IgD-negative memory B cell (primary cell): Measurements from ENCODE around the gene PCDH9. TPM values are rescaled to one million over a fixed set of nuclear protein-coding genes. Genes with fewer than 3 reads are reported as not detected.

Experiments
- H3K27ac Mint-ChIP-seq, 3 donors: one replicate each; pipeline ENCODE4 v1.8.0; 2020 to 2022; ENCODE audit warnings: mild to moderate bottlenecking in 3 of 3, mixed read lengths in 3 of 3, moderate library complexity in 1 of 3
- H3K27me3 Mint-ChIP-seq: one replicate; pipeline ENCODE4 v1.8.0; 2021; ENCODE audit warnings: mixed read lengths
- H3K36me3 Mint-ChIP-seq: one replicate; pipeline ENCODE4 v1.8.0; 2020; ENCODE audit warnings: mild to moderate bottlenecking, mixed read lengths
- H3K4me1 Mint-ChIP-seq, 3 donors: one replicate each; pipeline ENCODE4 v1.8.0; 2020 to 2022; ENCODE audit warnings: mixed read lengths in 3 of 3, mild to moderate bottlenecking in 1 of 3
- H3K4me3 Mint-ChIP-seq, 4 donors: one replicate each; pipeline ENCODE4 v1.8.0; 2020 to 2022; ENCODE audit warnings: mild to moderate bottlenecking in 4 of 4, mixed read lengths in 4 of 4, moderate library complexity in 3 of 4
- H3K9me3 Mint-ChIP-seq, 3 donors: one replicate each; pipeline ENCODE4 v1.8.0; 2020 to 2021; ENCODE audit warnings: mixed read lengths in 3 of 3, mild to moderate bottlenecking in 1 of 3
- polyA plus RNA-seq: library from polyadenylated mRNA; unstranded; fragments of 300-500 nt; fragmentation: Illumina TruSeq; gene quantifications from one replicate; pipeline ENCODE4 v1.2.3, GENCODE V29; 2021

The PCDH9 gene
- polyA plus RNA-seq, 1 donor from 2014 or later = 2.3 TPM

DNA sequence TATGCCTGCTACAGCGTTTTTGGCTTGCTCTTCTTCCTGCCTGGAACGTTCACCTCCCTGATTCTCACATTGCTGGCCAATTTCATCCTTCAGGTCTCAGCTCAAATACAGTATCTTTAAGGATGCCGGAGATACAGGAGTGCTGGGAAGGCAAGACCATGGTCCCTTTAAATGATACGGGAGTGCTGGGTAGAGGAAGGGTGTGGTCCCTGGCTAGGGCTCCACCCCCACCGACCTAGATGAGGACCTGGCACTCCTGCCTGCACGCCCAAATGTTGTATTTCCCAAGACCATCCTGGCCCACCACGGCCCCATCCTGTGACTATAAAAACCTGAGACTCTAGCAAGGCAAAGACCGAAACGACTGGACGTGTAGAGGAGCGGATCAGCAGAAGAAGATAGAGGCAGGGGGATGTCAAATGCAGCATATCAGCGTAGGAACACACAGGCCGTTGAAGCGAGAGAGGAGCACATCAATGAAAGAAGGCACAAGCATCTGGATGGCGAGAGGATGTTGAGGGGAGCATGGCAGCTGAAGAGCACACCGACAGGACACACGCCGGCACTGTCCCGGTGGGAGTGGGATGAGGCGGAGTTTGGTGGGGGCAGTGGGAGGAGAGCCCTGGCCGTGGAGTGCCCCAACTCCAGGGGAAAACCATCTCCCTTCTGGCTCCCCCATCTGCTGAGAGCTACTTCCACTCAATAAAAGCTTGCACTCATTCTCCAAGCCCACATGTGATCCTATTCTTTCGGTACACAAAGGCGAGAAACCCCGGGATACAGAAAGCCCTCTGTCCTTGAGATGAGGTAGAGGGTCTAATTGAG lies 74.0 kb downstream of the PCDH9 start:
- H3K27me3 Mint-ChIP-seq = no peaks in the 10 kb centered on the region
- no peak overlapping the region for H3K27ac Mint-ChIP-seq
- no peak overlapping the region for H3K4me3 Mint-ChIP-seq
- peaks cover 0 to 8% (median 0%) of the 10 kb centered on the region in 3 donors for H3K9me3 Mint-ChIP-seq
- no peaks in the 10 kb centered on the region for H3K36me3 Mint-ChIP-seq
- H3K4me1 Mint-ChIP-seq = no peaks in the 10 kb centered on the region

DNA sequence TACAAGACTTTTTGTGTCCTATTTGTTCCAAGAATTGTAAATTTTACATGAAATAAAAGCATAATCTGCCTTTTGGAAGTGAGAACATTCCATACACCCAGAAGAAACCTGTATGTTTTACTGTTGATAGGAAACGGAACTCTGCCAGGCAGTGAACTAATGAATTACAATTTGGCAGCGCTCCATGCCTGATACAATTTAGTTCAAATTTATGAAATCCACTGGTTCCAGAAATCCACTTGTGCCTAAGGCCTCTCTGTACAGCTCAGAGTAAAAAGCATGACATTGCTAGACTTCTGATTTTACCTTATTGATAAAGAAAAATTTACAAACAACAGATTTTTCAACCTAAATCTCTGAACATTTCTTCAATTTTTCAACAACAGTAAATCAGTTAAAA lies 78.1 kb downstream of the PCDH9 start:
- no peak overlapping the region for H3K4me3 Mint-ChIP-seq
- H3K4me1 Mint-ChIP-seq = peaks cover 0 to 5% (median 0%) of the 10 kb centered on the region in 3 donors
- peaks cover 0 to 6% (median 0%) of the 10 kb centered on the region in 3 donors for H3K9me3 Mint-ChIP-seq
- H3K36me3 Mint-ChIP-seq = no peaks in the 10 kb centered on the region
- no peaks in the 10 kb centered on the region for H3K27me3 Mint-ChIP-seq
- no peak overlapping the region for H3K27ac Mint-ChIP-seq

GRCh38 chr13:67151652-67152051 lies 78.5 kb downstream of the PCDH9 start:
- Mint-ChIP-seq H3K27me3 (no peaks in the 10 kb centered on the region), H3K27ac (no peak overlapping the region), H3K9me3 (peaks cover 0 to 5% (median 0%) of the 10 kb centered on the region in 3 donors), H3K4me1 (peaks cover 1 to 7% (median 3%) of the 10 kb centered on the region in 3 donors), H3K4me3 (no peak overlapping the region), H3K36me3 (no peaks in the 10 kb centered on the region)

DNA sequence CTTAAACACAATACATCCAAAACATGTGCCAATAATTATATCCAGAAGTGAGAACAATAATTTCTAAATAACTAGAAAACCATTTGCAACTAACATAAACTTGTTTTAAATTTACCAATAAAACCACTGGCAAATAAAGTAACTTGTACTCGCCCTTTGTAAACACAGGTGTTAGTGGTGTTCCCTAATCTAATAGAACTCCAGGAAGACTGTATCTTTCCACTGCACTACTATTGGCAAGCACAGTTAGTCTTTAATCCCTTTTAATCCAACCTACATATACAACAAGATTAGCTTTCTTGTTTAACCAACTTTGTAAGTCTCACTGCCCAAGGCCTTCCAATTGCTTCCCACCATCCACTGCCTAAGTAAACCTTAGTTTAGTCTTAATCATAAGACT lies 79.5 kb downstream of the PCDH9 start:
- Mint-ChIP-seq H3K4me3 (no peak overlapping the region), H3K27ac (no peak overlapping the region), H3K27me3 (no peaks in the 10 kb centered on the region), H3K36me3 (no peaks in the 10 kb centered on the region), H3K4me1 (peaks cover 3 to 7% (median 7%) of the 10 kb centered on the region in 3 donors), H3K9me3 (peaks cover 0 to 5% (median 0%) of the 10 kb centered on the region in 3 donors)

DNA sequence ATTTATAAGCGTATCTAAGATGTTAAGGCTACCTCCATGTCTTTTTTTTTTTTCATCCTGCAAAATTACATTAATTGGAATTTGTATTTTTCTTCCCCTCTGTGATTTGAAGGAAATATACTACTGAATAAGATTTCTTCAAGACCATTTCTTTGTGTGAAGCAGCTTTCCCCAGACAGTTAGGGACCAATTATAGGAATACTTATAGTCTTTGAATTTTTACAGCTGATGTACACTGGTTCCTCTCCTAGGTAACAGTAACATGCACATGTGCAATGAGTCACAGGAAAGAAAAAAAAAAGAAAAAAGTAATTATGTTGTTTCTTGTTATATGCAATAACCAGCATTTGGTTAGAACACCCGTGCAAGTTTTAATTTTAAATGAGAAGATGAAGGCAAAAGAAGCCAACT lies 82.0 kb downstream of the PCDH9 start:
- peaks cover 0 to 3% (median 0%) of the 10 kb centered on the region in 3 donors for H3K9me3 Mint-ChIP-seq
- H3K27ac Mint-ChIP-seq = no peak overlapping the region
- no peaks in the 10 kb centered on the region for H3K36me3 Mint-ChIP-seq
- H3K27me3 Mint-ChIP-seq = no peaks in the 10 kb centered on the region
- H3K4me3 Mint-ChIP-seq = no peak overlapping the region
- peaks cover 3 to 7% (median 7%) of the 10 kb centered on the region in 3 donors for H3K4me1 Mint-ChIP-seq

DNA sequence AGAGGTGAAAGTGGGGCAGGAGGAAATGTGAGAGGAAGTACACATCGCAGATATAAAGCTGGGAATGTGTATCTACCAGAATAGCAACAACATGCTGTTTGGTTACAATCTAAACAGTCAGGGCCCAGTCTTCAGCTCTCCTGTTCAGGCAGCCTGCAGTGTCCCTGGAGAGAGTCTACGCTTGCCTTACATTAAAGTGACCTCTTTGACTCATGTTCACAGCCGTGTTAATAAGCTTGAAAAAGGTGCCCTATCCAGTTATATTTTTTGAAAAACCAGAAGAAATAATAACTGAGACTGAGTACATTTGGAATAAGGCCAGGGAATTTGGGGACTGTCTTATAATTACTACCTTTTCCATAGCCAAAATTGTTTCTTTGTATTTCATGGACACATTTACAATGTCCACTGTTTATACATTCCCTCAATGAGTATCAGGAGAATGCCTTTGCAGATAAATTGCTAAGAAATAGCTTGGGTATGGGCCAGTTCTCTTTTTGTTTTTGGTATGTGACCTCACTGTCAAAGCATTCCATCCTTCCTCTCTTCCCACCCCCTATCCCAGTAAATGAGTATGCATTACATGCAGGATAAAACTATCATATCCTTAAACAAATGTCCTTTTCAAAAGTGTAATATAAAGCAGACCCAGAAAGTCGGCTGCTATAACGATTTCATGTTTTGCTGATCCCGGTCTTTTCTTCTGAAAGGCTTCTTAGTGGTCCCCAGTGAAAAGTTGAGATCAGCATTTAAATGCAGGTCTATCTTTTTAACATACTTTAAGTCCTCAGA lies 82.6 kb downstream of the PCDH9 start:
- Mint-ChIP-seq H3K27ac (no peak overlapping the region), H3K27me3 (no peaks in the 10 kb centered on the region), H3K9me3 (no peaks in the 10 kb centered on the region), H3K4me1 (peaks cover 3 to 7% (median 7%) of the 10 kb centered on the region in 3 donors), H3K36me3 (no peaks in the 10 kb centered on the region), H3K4me3 (no peak overlapping the region)

DNA sequence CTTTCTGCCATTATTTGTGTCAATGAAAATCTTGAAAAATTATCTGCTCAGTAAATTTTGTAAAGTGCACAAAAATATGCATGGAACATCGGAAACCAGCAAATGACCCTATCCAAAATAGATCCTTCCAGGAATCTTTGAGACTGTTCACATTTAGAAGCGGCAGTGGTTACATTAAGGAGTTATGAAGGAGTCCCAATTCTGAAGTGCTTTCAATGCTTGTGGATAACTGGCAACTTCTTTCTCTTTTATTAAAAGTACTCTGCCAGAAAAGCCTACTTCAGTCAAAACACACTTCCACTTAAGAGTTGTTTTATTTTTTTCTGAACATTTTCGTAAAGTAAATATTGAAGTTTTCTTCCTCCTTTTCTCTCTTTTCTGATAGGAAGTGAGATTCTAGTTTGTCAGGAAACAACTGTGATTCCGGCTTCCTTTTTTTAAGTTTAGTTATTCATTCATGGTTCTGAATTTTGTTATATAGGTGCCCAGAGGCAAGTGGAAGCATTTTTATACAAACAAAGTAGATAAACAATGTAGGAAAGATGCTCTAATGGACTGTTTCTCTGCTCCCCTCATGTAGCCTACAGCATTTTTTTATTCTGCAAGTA lies 83.5 kb downstream of the PCDH9 start:
- Mint-ChIP-seq H3K27me3 (no peaks in the 10 kb centered on the region), H3K9me3 (no peaks in the 10 kb centered on the region), H3K27ac (no peak overlapping the region), H3K36me3 (no peaks in the 10 kb centered on the region), H3K4me3 (no peak overlapping the region), H3K4me1 (peaks cover 3 to 7% (median 7%) of the 10 kb centered on the region in 3 donors)

DNA sequence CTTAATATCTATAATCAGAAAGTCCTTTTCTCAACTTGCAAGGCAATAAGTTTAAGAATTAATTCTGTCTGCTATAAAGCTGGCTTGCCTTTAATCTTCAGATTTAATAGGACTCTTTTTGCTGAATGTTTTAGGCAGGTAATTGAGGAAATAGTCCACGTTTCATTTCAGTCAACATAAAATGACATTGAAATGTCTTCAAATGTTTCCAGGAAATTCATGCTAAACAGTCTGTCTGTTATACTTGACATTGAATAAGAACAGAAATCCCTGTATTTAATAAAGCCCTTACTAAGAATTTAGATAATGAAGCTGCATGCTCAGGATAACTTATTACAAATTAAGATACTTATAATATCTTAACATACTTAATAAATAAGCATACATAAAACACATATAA lies 84.2 kb downstream of the PCDH9 start:
- peaks cover 3 to 7% (median 7%) of the 10 kb centered on the region in 3 donors for H3K4me1 Mint-ChIP-seq
- H3K4me3 Mint-ChIP-seq = no peak overlapping the region
- no peaks in the 10 kb centered on the region for H3K27me3 Mint-ChIP-seq
- peaks cover 0 to 2% (median 0%) of the 10 kb centered on the region in 3 donors for H3K9me3 Mint-ChIP-seq
- H3K27ac Mint-ChIP-seq = no peak overlapping the region
- no peaks in the 10 kb centered on the region for H3K36me3 Mint-ChIP-seq

GRCh38 chr13:67143544-67144115 lies 86.5 kb downstream of the PCDH9 start:
- Mint-ChIP-seq H3K4me3 (no peak overlapping the region), H3K27ac (no peak overlapping the region), H3K36me3 (no peaks in the 10 kb centered on the region), H3K9me3 (peaks cover 0 to 3% (median 0%) of the 10 kb centered on the region in 3 donors), H3K27me3 (no peaks in the 10 kb centered on the region), H3K4me1 (peaks cover 3 to 7% (median 7%) of the 10 kb centered on the region in 3 donors)

DNA sequence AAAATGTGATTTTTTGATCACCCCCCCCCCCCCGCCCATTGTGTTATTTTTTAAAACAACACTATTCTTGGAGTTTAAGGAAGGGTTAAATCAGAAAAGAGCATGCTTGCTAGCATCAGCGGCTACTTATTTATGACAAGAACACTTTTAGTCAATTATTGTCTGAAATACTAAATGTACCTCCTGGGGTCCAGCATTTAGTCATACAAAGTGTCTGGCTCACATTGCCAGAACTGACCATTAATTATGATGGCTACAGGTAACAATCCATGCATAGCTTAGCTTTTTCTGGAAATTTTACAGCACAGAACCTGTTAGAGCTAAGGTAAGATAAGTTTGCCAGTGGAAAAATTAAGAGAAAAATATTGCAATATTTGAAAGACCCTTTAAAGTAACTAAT lies 90.1 kb downstream of the PCDH9 start:
- no peaks in the 10 kb centered on the region for H3K27me3 Mint-ChIP-seq
- H3K4me3 Mint-ChIP-seq = no peak overlapping the region
- peaks cover 0 to 3% (median 0%) of the 10 kb centered on the region in 3 donors for H3K9me3 Mint-ChIP-seq
- no peaks in the 10 kb centered on the region for H3K4me1 Mint-ChIP-seq
- no peaks in the 10 kb centered on the region for H3K36me3 Mint-ChIP-seq
- H3K27ac Mint-ChIP-seq = no peak overlapping the region

GRCh38 chr13:67139551-67139950 lies 90.6 kb downstream of the PCDH9 start:
- no peak overlapping the region for H3K4me3 Mint-ChIP-seq
- H3K4me1 Mint-ChIP-seq = no peaks in the 10 kb centered on the region

GRCh38 chr13:67138970-67139369 lies 91.2 kb downstream of the PCDH9 start:
- no peaks in the 10 kb centered on the region for H3K27me3 Mint-ChIP-seq
- H3K4me3 Mint-ChIP-seq = no peak overlapping the region
- H3K27ac Mint-ChIP-seq = no peak overlapping the region
- H3K4me1 Mint-ChIP-seq = peaks cover 0 to 2% (median 0%) of the 10 kb centered on the region in 3 donors
- H3K36me3 Mint-ChIP-seq = no peaks in the 10 kb centered on the region
- H3K9me3 Mint-ChIP-seq = peaks cover 0 to 3% (median 0%) of the 10 kb centered on the region in 3 donors

More at GRCh38 chr13:67139551-67139950, 90.6 kb downstream of the PCDH9 start:
- Mint-ChIP-seq H3K36me3 (no peaks in the 10 kb centered on the region), H3K27me3 (no peaks in the 10 kb centered on the region), H3K9me3 (peaks cover 0 to 3% (median 0%) of the 10 kb centered on the region in 3 donors), H3K27ac (no peak overlapping the region)

GRCh38 chr13:67137044-67137735 lies 92.9 kb downstream of the PCDH9 start:
- H3K9me3 Mint-ChIP-seq = peaks cover 0 to 3% (median 0%) of the 10 kb centered on the region in 3 donors

DNA sequence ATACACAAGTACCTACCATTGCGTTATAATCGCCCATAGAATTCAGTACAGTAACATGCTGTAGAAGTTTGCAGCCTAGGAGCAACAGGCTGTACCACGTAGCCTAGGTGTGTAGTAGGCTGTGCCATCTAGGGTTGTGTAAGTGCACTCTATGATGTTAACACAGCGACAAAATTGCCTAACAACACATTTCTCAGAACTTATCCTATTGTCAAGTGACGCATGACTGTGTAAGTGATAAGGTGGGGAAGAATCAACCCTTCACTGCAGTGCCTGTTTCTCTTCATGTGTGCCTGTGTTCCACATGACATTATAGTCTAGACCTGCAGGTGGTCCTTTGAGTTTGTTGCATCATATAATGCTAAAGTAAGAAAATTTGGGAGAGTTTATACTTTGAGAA lies 94.0 kb downstream of the PCDH9 start:
- Mint-ChIP-seq H3K36me3 (no peaks in the 10 kb centered on the region), H3K9me3 (peaks cover 0 to 3% (median 0%) of the 10 kb centered on the region in 3 donors), H3K4me3 (no peak overlapping the region), H3K27me3 (no peaks in the 10 kb centered on the region), H3K27ac (no peak overlapping the region), H3K4me1 (peaks cover 0 to 2% (median 0%) of the 10 kb centered on the region in 3 donors)

More at GRCh38 chr13:67137044-67137735, 92.9 kb downstream of the PCDH9 start:
- H3K36me3 Mint-ChIP-seq = no peaks in the 10 kb centered on the region
- H3K4me3 Mint-ChIP-seq = no peak overlapping the region
- no peaks in the 10 kb centered on the region for H3K27me3 Mint-ChIP-seq
- no peak overlapping the region for H3K27ac Mint-ChIP-seq
- peaks cover 0 to 2% (median 0%) of the 10 kb centered on the region in 3 donors for H3K4me1 Mint-ChIP-seq
